Tongue (tissue), 2 donors: Measurements from ENCODE around the gene TMEM82. TPM values are rescaled to one million over a fixed set of nuclear protein-coding genes. Genes with fewer than 3 reads are reported as not detected.

ENCODE experiments used
- DNase-seq: peaks from one replicate; pipeline ENCODE4 v3.0.0-alpha.2; 2015
- total RNA-seq: library from RNA; depleted of rRNA; stranded (reverse); fragments of >200 nt; gene quantifications from one replicate; pipeline ENCODE4 v1.2.3, GENCODE V29; 2014

TMEM82 gene
- total RNA-seq, 1 donor from 2014 or later: not detected

DNA sequence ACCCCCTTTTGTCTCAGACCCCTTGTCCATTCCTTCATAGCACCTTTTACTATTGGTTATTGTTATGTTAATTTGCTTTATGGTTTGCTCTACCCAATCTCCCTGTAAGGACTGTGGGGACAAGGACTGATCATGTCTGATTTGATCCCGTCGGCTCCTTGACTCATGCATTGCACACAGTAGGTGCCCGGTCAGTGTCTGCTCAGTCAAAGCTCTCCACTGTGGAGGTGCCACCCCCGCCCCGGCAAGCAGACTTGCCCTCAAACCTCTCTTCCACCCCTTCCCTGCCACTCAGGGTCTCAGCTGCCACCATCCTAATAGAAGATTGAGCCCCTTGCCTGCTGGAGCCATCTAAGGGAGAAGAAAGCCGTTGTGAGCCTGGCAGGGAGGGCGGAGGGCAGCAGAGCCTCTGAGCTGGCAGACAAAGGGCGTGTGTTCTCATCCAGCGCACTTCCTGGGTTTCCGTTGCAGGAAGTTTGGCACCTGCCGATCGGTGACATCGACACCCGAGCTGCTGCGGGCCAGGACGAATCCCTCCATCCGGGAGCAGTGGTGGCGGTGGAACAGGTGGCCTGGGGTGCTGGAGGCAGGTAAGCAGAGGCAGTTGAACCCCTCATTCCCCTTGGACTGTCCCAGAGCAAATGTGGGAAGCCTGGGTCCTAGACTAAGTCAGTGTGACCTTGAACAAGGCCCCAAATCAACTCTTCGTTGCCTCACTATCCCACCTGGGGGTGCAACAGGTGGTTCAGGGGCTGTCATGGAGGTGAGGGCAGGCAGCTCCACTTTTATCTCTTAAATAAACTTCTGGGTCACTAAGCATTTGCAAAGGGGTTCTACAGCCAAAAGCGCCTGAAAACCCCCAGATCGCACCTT lies 14.1 kb downstream of the TMEM82 start:
- DNase-seq: peak; percentile 66

DNA sequence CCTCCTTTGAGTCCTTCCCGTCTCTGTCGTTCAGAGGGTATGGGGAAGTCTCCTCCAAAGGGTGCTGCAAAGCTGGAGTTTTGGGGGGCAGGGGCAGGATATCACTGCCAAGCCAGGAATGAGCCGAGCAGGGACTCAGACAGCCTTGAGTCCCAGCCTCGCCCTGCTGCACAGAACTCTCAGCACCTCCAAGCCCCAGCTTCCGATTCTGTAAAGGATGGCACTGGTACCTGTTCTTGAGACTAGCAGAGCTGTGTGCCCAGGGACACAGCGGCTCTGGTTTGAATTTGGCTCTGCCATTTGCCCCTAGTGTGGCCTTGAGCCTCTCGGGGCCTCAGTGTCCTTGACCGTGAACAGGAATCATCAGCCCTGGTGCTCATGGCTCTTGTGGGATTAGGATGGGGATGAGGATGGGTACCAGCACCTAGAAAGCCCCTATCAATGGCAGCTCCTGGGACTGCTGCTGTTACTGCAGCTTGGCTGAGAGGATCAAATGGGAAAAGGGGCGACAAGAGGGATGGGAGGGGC lies 14.8 kb downstream of the TMEM82 start:
- no peak for DNase-seq

DNA sequence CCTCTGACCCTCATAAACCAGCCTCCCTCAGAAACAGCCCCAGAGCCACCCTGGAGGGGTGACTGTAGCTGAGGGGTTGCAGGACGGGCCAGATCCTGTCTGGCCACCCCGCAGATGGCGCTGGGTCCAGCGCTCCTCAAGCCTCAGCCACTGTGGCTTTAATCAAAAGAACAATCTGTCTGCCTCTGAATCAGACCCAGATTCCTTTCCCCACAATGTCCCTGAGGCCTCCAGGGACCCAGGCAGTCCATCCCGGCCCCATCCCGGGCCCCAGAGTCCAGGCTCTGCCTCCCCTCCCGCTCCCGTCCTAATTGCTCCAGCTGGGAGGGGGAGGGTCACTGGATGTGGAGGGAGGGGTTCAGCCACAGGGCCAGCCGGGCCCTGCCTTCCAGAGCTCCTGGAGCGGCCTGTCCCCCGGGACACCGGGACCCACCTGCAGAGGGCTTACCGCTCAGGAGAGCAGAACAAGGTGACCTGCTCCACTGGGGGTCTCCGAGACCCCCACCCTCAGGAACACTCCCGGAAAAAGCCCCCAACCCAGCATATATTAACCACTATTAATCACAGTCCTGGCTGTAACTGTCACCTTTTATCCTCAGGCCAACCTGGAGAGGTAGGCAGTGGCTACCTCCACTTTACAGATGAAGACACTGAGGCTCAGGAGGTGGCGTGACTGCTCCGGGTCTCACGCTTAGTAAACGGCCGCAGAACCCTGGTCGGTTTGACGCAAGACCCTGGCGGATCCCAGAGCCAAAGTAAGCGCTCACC lies 15.5 kb downstream of the TMEM82 start:
- DNase-seq: no peak

- DNase-seq: peak; percentile 63
Observed at GRCh38 chr1:15758343-15758931, 16.1 kb downstream of the TMEM82 start, which contains the start of gene FBLIM1. Gene FBLIM1 (plus strand): TSS chr1:15758795. CDS start chr1:15764984, 6,189 bp downstream.

DNA sequence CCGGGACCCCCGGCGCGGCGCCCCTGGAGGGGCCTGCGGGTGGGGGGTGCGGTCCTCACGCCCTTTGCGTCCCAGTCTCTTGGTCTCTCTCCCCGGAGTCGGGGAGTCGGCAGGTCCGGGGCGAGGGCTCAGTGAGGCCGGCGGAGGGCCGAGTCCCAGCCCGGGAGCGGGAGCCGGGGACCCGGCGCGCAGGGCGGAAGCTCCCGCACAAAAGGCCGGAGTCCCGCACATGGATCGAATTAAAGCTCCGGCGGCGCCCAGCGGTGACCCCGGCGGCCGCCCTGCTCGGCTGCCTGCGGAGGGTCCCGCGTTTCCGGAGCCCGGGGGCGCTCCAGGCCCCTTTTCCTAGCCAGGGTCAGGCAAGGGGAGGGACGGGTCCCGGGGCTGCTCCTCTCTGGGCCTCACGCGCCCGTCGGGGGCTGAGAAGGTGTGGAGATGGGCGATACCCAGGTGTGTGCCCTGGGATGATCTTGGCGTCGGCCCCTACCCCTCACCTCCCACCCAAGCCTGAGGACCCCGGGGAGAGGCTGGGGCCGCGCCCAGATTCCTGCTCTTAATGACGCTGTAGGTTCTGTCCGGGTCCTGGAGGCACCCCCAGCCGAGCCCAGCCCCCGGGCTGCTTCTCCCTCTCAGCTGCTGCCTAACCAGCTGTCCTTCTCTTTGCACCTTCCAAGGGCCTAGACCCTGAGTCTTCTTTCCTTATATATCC lies 16.8 kb downstream of the TMEM82 start:
- peak; percentile 72 for DNase-seq

DNA sequence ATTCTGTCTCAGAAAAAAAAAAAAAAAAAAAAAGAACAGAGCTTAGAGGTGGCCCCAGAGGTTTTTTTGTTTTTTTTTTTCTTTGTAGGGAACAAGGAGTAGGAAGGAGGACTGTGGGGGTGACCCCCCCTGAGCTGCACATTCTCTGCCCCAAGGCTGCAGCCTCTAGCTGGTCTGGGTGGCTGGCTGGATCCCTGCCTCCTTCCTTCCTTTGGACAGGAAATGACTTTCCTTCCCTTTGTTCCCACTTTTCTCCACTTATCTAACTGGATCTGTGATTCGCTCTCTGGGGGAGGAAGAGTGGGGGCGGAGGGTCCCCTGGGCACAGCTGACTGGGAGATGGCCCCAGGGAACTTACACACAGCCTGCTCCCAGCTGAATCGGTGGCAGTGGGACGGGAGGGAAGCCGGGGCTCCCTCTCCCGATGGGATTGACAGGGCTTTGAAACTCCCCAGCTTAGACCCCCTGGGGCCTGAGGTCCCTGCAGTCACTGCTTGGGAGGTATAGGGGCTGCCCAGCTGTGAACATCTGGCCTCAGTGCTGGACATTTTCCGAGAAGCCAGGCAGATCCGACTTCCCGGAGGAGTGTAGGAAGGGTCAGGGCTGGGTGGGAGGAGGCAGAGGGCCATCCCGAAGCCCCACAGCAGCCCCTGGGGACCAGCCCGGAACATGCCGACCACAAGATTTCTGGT lies 18.4 kb downstream of the TMEM82 start:
- DNase-seq: no peak

DNA sequence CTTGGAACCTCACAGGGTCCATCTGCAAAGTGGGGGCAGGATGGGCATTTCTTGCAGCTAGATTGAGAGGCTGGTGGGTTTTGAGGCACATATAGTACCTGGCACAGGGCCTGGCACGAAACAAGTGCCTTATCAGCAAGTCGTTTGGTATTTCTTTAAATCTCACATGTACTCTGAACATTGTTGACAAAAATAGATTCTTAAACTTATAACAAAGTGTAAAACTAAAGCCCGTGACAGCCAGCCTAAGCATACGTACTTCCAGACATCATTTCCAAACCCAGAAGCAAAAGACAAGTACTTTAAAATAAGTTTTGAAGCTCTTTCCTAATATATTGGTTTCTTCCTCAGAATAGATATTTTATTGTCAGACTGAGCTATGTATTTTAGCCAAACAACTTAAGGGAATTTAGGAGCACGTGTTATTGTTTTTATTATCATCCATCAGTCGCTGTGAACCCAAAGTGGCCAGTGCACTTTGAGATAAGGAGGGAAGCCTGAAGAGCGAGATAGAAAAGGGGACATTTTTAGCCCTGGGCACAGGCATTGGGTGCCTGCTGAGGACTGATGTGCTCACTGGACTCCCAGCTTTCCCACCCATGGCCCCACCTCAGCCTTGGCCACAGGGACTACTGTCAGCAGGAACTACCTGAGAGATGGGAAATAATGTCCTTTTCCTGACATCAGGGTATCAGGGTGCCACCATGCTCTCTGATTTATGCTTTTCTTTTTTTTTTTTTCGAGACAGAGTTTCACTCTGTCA lies 19.2 kb downstream of the TMEM82 start:
- no peak for DNase-seq

GRCh38 chr1:15762546-15762945 lies 20.2 kb downstream of the TMEM82 start:
- DNase-seq: no peak

DNA sequence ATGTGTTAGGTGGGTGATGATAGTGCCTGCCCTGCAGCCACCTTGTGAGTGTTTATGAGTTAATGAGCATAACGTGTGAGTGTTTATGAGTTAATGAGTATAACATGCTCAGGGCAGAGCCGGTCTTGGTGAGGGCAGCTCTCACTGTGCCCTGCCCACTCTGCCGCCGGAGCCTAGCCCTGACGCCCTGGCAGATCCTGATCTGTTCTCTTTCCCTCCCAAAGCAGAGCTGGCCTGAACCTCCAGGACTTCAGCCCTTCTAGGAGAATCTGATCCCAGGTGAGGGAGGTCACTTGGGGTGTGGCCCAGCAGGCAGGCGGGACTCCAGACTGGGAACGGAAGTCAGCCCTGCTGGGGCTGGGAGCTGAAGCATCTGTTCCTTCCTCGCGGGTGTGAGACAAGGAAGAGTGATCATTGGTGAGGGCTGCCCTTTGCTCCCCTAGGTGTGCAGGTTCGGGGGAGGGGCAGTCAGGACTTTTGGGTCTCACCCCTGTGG lies 22.0 kb downstream of the TMEM82 start:
- DNase-seq: no peak

- DNase-seq: no peak
Observed at GRCh38 chr1:15764890-15765289, 22.6 kb downstream of the TMEM82 start.

DNA sequence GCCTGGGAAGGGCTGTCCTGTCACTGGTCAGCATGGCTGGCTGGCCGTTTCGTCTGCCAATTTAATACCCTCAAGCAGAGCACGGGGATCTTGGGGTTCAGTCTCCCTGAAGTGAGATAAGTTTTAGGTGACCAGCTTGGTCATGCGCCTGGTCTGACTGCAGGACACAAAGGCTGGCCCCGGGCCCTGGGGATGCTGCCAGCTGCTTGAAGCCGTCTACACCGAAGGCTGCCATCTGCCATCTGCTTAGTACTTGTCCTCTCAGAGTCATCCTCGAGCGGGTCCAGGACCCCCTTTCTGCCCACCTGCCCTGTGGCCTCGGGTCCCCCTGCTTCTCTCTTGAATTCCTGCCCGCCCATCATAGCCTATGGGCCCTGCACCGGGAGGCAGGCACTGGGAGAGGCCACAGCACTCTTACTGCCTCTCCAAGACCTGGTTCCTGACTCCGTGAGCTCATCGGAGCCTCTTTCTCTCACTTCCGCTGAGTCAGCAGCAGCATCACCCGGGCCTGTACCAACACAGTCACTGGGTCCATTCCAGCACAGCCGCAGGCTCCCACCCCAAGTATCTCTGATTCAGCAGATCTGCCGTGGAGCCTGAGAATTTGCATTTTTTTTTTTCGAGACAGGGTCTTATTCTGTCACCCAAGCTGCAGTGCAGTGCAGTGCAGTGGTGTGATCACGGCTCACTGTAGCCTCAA lies 23.3 kb downstream of the TMEM82 start:
- no peak for DNase-seq

DNA sequence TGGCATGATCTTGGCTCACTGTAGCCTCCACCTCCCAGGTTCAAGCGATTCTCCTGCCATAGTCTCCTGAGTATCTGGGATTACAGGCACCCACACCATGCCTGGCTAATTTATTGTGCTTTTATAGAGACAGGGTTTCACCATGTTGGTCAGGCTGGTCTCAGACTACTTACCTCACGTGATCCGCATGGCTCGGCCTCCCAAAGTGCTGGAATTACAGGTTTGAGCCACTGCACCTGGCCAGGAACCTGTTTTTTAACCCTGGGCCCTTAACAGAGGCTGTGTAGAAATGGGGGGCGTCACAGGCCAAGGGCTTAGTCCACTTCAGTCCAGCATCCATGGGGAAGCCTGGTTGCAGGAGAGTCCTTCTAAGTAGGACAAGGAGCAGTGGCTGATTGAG lies 25.6 kb downstream of the TMEM82 start:
- no peak for DNase-seq

DNA sequence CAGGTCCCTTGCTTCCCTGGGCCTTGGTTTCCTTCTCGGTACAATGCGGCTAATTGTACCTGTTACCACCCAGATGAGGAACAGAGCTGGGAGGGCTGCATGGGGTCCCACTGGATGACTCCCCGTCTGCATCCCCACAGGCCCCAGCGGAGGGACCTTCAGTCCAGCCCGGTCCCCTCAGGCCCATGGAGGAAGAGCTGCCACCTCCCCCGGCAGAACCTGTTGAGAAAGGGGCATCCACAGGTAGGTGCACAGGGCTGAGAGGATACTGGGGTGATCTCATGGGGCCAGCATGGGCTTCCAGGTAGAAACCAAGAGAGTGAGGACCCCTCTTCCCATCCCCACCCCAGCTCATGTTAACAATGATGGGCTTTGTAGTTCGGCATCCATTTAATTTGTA lies 26.1 kb downstream of the TMEM82 start:
- no peak for DNase-seq

GRCh38 chr1:15770313-15770962 lies 28.1 kb downstream of the TMEM82 start:
- DNase-seq: no peak

DNA sequence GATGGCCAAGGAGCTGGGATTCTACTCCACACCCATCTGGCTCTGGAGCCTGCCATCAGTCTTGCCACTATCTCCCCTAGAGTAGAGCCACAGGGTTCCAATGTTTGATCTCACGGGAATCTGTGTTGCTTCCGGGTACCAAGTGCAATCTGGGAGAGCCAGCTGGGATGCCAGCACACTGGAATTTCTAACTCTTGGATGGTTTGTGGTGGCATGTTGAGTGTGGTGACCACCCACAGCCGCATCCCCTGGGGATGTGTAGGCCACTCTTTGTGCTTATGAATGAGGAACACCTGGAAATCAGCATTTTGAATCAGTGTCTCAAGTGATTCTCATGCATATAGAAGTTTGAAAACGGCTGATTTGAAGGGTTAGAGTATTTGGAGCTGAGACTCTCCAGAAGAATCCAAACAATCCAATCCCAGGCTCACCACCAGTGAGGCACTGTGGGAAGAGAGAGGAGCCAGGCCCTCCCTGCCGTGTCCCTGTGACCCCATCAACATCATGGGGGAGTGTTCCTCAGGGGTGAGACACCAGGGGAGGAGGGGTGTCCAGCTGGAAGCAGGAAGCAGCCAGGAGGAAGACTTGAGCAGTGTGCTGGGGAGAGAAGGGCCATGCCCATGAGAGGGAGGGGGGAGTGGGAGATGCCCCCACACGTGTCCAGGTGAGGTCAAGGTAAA lies 29.7 kb downstream of the TMEM82 start:
- no peak for DNase-seq

DNA sequence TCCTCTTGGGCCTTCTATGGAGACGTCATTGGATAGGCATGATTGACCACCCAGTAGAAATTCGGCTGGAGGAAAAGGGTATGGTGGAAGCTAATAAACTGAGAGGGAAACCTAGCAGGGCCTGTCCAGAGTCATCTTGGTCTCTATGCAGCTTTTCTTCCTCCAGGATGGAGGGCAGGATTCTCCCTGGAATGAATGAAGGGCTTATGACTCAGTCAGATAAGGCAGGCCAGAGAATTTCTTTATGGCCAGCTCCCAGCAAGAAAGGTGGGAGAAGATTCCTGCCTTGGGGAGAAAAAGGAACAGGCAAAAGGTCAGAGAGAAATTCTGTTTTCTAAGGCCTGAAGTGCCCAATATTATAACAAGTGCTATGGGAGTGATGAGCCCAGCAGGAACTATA lies 33.4 kb downstream of the TMEM82 start:
- no peak for DNase-seq

GRCh38 chr1:15777909-15778707 lies 35.8 kb downstream of the TMEM82 start:
- no peak for DNase-seq

DNA sequence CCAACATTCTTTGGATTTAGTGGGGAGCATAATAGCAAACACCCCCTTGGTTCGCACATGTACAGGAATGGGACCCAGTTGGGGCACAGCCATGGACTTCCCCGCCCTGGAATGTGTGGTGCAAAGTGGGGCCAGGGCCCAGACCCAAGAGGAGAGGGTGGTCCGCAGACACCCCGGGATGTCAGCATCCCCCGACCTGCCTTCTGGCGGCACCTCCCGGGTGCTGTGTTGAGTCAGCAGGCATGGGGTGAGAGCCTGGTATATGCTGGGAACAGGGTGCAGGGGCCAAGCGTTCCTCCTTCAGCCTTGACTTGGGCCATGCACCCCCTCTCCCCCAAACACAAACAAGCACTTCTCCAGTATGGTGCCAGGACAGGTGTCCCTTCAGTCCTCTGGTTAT lies 43.4 kb downstream of the TMEM82 start:
- DNase-seq: no peak
